H7 (cell line): ENCODE results near the gene RAPH1. TPM values are rescaled to one million over a fixed set of nuclear protein-coding genes. Genes with fewer than 3 reads are reported as not detected.

ENCODE experiments used
- DNase-seq: peaks from one replicate; pipeline ENCODE4 v3.0.0; 2012
- H3K27me3 ChIP-seq: 2 replicates; pipeline ENCODE4 v1.6.0; 2011; ENCODE audit warnings: mild to moderate bottlenecking, low read length; ENCODE audit not compliant: control insufficient read depth, insufficient read depth
- H3K36me3 ChIP-seq: replicated peaks from 2 replicates; pipeline ENCODE4 v1.5.1; 2011; ENCODE audit warnings: low read length; ENCODE audit not compliant: control insufficient read depth, insufficient read depth
- H3K4me3 ChIP-seq: 2 replicates; pipeline ENCODE4 v1.5.1; 2011; ENCODE audit warnings: low read depth, mild to moderate bottlenecking, control low read depth, low read length, moderate library complexity; ENCODE audit not compliant: insufficient read depth
- total RNA-seq: library from RNA; depleted of rRNA; stranded (reverse); fragments of >200 nt; shearing (Covaris generic); gene quantifications from 2 replicates; pipeline ENCODE4 v1.2.3, GENCODE V29; 2014; rRNA removed

Gene RAPH1
- total RNA-seq, 1 experiment from 2014 or later: 4.9 TPM

- Histone ChIP-seq H3K4me3 (no peak overlapping the region), H3K36me3 (no peaks in the 10 kb centered on the region; the same call in 1 of the 2 replicates), H3K27me3 (no peaks in the 10 kb centered on the region)
- DNase-seq: no peak
Observed at GRCh38 chr2:203361495-203361894, 173.6 kb downstream of the RAPH1 start.

- Histone ChIP-seq H3K4me3 (no peak overlapping the region), H3K27me3 (no peaks in the 10 kb centered on the region), H3K36me3 (no peaks in the 10 kb centered on the region; the same call in 1 of the 2 replicates)
- DNase-seq: no peak
Observed at GRCh38 chr2:203360833-203361430, 174.2 kb downstream of the RAPH1 start.

GRCh38 chr2:203359450-203359849 is 175.7 kb downstream of the RAPH1 start:
- Histone ChIP-seq H3K4me3 (no peak overlapping the region), H3K36me3 (no peaks in the 10 kb centered on the region; the same call in 1 of the 2 replicates), H3K27me3 (no peaks in the 10 kb centered on the region)
- DNase-seq: no peak

DNA sequence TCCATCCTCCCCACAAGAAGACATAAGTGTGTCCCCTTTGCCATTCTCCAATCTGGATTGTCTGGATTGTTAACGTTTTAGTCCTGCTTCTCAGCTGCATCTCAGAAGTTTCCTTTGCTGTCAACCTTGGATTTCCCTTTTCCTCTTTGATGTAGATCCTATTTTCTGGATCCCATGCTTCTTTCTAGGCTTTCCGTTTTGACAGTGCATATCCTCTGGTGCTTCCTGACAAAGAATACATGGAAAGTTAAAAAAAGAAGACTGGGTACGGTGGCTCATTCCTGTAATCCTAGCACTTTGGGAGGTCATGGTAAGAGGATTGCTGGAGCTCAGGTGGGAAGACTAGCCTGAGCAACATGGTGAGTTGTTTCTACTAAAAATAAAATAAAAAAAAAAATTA is 180.1 kb downstream of the RAPH1 start:
- H3K36me3 ChIP-seq: no peaks in the 10 kb centered on the region; the same call in 1 of the 2 replicates
- no peak for DNase-seq
- no peaks in the 10 kb centered on the region for H3K27me3 ChIP-seq
- H3K4me3 ChIP-seq: no peak overlapping the region

- Histone ChIP-seq H3K36me3 (no peaks in the 10 kb centered on the region; the same call in 1 of the 2 replicates), H3K4me3 (no peak overlapping the region), H3K27me3 (no peaks in the 10 kb centered on the region)
- DNase-seq: no peak
Observed at GRCh38 chr2:203352604-203353255, 182.4 kb downstream of the RAPH1 start.

DNA sequence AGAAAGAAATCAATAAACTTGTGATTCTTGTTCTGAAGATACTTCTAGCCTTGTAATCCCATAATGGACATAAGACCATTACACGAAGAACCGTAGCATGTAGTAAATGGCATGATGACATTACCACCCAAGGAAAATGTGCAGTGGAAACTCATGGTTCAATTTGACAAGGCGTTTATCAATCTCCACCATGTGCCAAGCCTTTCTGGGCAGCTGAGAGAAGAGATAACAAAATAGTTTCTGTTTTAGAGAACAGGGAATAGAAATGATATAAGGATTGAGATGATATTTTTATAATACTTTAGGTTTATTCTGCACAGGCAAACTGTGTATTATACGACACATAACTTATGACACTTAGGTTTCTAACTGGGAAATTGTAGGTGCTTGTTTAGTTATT is 187.7 kb downstream of the RAPH1 start:
- DNase-seq: no peak
- Histone ChIP-seq H3K27me3 (no peaks in the 10 kb centered on the region), H3K36me3 (no peaks in the 10 kb centered on the region; the same call in 1 of the 2 replicates), H3K4me3 (no peak overlapping the region)

GRCh38 chr2:203346612-203347011 is 188.5 kb downstream of the RAPH1 start:
- no peak for DNase-seq
- H3K27me3 ChIP-seq: no peaks in the 10 kb centered on the region
- no peaks in the 10 kb centered on the region; the same call in 1 of the 2 replicates for H3K36me3 ChIP-seq
- H3K4me3 ChIP-seq: no peak overlapping the region

DNA sequence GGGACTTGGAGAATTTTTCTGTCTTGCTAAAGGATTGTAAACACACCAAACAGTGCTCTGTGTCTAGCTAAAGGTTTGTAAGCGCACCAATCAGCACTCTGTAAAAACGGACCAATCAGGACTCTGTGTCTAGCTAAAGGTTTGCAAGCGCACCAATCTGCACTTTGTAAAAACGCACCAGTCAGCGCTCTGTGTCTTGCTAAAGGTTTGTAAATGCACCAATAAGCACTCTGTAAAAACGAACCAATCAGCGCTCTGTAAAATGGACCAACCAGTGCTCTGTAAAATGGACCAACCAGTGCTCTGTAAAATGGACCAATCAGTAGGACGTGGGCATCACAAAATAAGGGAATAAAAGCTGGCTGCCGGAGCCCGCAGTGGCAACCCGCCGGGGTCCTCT is 190.4 kb downstream of the RAPH1 start:
- Histone ChIP-seq H3K36me3 (no peaks in the 10 kb centered on the region; the same call in 1 of the 2 replicates), H3K4me3 (no peak overlapping the region), H3K27me3 (no peaks in the 10 kb centered on the region)
- no peak for DNase-seq

Other genes starting within 250 kb of the RAPH1 start
- 48.0 and 73.3 TPM in 2 replicates for gene ABI2, start 206.9 kb downstream of the RAPH1 start, total RNA-seq
- not detected in 2 replicates for gene CD28, start 171.3 kb upstream of the RAPH1 start, total RNA-seq